ENCODE measurements around the gene COG7.

The COG7 gene

GRCh38 chr16:23479138-23479537 is 26.1 kb upstream of the COG7 start:
- peaks cover 40% of the 10 kb centered on the region for H4K20me1 ChIP-seq (ENCODE audit: control insufficient read depth, insufficient read depth, low read depth, low read length)

GRCh38 chr16:23478566-23478965 is 25.6 kb upstream of the COG7 start:
- no peaks in the 10 kb centered on the region for H3K27me3 ChIP-seq (ENCODE audit: control insufficient read depth, low read length)
- no peaks in the 10 kb centered on the region for H3K9me3 ChIP-seq (ENCODE audit: control insufficient read depth, insufficient read depth, low read length)
- no peak for TF ChIP-seq EZH2phosphoT487 (IDR thresholded peaks at IDR 0.05; ENCODE audit: borderline replicate concordance, low read length)
- no peak for TF ChIP-seq CTCF (IDR thresholded peaks at IDR 0.05; ENCODE audit: low read depth, low read length, poor library complexity, severe bottlenecking)
- H3K9me2 ChIP-seq (replicated peaks; ENCODE audit: control insufficient read depth, low read length): no peaks in the 10 kb centered on the region
- H3K36me3 ChIP-seq (ENCODE audit: control insufficient read depth, low read length): peaks cover 96% of the 10 kb centered on the region
- H3K4me3 ChIP-seq (ENCODE audit: low read length): no peak overlapping the region
- no peak overlapping the region for H3K27ac ChIP-seq (ENCODE audit: low read depth, low read length)
- no peaks in the 10 kb centered on the region for H3K4me1 ChIP-seq (ENCODE audit: control insufficient read depth, low read length)
- H4K20me1 ChIP-seq (ENCODE audit: control insufficient read depth, insufficient read depth, low read depth, low read length): peaks cover 41% of the 10 kb centered on the region
- no peak overlapping the region for H3K4me2 ChIP-seq (ENCODE audit: low read length)
- peaks cover 28% of the 10 kb centered on the region for H3F3A ChIP-seq (ENCODE audit: control insufficient read depth, insufficient read depth)
- peaks cover 34% of the 10 kb centered on the region for H3K79me2 ChIP-seq (ENCODE audit: control insufficient read depth, low read length)

More at GRCh38 chr16:23479138-23479537, 26.1 kb upstream of the COG7 start:
- no peak overlapping the region for H3K4me2 ChIP-seq (ENCODE audit: low read length)
- no peak for TF ChIP-seq EZH2phosphoT487 (IDR thresholded peaks at IDR 0.05; ENCODE audit: borderline replicate concordance, low read length)
- no peak for TF ChIP-seq CTCF (IDR thresholded peaks at IDR 0.05; ENCODE audit: low read depth, low read length, poor library complexity, severe bottlenecking)
- H3K36me3 ChIP-seq (ENCODE audit: control insufficient read depth, low read length): peaks cover 94% of the 10 kb centered on the region
- no peaks in the 10 kb centered on the region for H3K27me3 ChIP-seq (ENCODE audit: control insufficient read depth, low read length)
- no peaks in the 10 kb centered on the region for H3K9me2 ChIP-seq (replicated peaks; ENCODE audit: control insufficient read depth, low read length)
- no peak overlapping the region for H3K27ac ChIP-seq (ENCODE audit: low read depth, low read length)
- H3K79me2 ChIP-seq (ENCODE audit: control insufficient read depth, low read length): peaks cover 37% of the 10 kb centered on the region
- peaks cover 25% of the 10 kb centered on the region for H3F3A ChIP-seq (ENCODE audit: control insufficient read depth, insufficient read depth)
- H3K9me3 ChIP-seq (ENCODE audit: control insufficient read depth, insufficient read depth, low read length): no peaks in the 10 kb centered on the region
- no peaks in the 10 kb centered on the region for H3K4me1 ChIP-seq (ENCODE audit: control insufficient read depth, low read length)
- no peak overlapping the region for H3K4me3 ChIP-seq (ENCODE audit: low read length)

GRCh38 chr16:23476289-23476688 is 23.3 kb upstream of the COG7 start:
- no peak overlapping the region for H3K4me2 ChIP-seq (ENCODE audit: low read length)
- no peak overlapping the region for H3K4me3 ChIP-seq (ENCODE audit: low read length)
- H3K9me2 ChIP-seq (replicated peaks; ENCODE audit: control insufficient read depth, low read length): no peaks in the 10 kb centered on the region
- H3K79me2 ChIP-seq (ENCODE audit: control insufficient read depth, low read length): peaks cover 20% of the 10 kb centered on the region
- H3K27ac ChIP-seq (ENCODE audit: low read depth, low read length): no peak overlapping the region
- no peaks in the 10 kb centered on the region for H3K27me3 ChIP-seq (ENCODE audit: control insufficient read depth, low read length)
- peaks cover 33% of the 10 kb centered on the region for H4K20me1 ChIP-seq (ENCODE audit: control insufficient read depth, insufficient read depth, low read depth, low read length)
- H3K36me3 ChIP-seq (ENCODE audit: control insufficient read depth, low read length): peaks cover 92% of the 10 kb centered on the region
- TF ChIP-seq CTCF (IDR thresholded peaks at IDR 0.05; ENCODE audit: low read depth, low read length, poor library complexity, severe bottlenecking) (no peak), EZH2phosphoT487 (IDR thresholded peaks at IDR 0.05; ENCODE audit: borderline replicate concordance, low read length) (no peak)
- no peaks in the 10 kb centered on the region for H3K9me3 ChIP-seq (ENCODE audit: control insufficient read depth, insufficient read depth, low read length)
- peaks cover 42% of the 10 kb centered on the region for H3F3A ChIP-seq (ENCODE audit: control insufficient read depth, insufficient read depth)
- no peaks in the 10 kb centered on the region for H3K4me1 ChIP-seq (ENCODE audit: control insufficient read depth, low read length)

Measured in DOHH2 (cell line).